NCI-H146 treated with DMSO at 0.1 percent for 48 hours (cell line): Measurements from ENCODE around the gene NTRK3.

ENCODE experiments used
- DNase-seq: peaks from one replicate; lab custom pipeline; 2025; ENCODE audit not compliant: unreplicated experiment; lab: John Stamatoyannopoulos, UW

NTRK3 gene

GRCh38 chr15:88006146-88006545, 250.4 kb downstream of the NTRK3 start:
- DNase-seq: no peak

- no peak for DNase-seq
Observed at GRCh38 chr15:88004399-88004798, 252.1 kb downstream of the NTRK3 start.

GRCh38 chr15:88003541-88004327, 252.8 kb downstream of the NTRK3 start:
- DNase-seq: no peak

DNA sequence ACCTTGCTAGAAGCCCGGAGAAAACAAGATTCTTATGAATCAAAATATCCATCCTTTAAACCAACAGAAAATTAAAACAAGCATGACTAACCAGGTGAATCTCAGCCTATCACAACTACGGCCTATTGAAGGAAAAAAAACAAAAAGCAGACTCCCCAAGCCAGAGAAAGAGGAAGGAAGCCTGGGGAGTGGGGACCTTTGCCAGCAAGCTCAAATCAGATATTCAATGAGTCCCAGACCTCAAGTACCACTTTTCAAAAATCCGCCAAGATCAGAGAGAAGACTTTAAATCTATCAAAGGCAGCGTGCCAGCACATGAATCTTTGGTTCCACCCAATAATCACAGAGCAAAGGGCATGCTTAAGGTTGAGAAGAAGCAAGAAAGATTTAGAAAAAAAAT, 253.8 kb downstream of the NTRK3 start:
- no peak for DNase-seq

GRCh38 chr15:87998630-87999029, 257.9 kb downstream of the NTRK3 start:
- DNase-seq: no peak

- no peak for DNase-seq
Observed at GRCh38 chr15:87986776-87987175, 269.8 kb downstream of the NTRK3 start.

GRCh38 chr15:87985451-87985850, 271.1 kb downstream of the NTRK3 start:
- DNase-seq: no peak

DNA sequence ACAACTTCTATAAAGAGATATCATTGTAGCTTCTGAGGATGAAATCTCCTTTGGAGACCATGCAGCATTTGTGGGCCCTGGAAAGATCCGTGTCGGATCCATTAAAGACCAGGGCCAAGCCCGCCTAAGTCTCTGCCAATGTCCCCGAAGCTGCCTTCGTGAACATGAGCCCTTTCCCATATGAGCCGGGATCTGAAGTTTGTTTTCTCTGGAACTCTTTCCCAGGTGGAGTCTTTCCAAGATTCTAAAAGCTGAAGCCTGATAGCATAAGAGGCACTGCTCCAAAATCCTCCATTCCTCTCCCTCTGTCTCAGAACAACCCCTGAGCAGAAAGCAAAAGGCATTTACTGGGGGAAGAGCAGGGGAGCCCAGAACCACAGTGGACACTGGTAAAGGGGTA, 274.6 kb downstream of the NTRK3 start:
- no peak for DNase-seq

DNA sequence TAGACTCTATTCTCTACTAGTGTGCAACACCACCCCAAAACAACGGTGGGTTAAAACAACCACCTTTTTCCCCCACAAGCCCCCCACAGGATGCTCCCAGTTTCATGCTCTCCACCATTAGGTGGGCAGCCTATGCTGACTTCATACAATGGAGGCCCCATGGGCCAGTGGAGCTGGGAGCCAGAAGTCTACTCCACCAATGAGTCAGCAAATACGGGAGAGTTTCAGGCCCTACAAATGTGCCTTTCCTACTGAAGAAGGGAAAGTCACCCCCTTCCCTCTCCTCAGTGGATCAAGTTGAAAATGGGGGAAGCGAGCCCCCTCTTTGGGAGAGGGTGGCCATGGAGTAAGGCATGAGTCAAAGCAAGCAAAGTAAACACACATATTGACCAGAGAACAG, 278.6 kb downstream of the NTRK3 start:
- DNase-seq: no peak

- DNase-seq: no peak
Observed at GRCh38 chr15:87976552-87976951, 280.0 kb downstream of the NTRK3 start.

GRCh38 chr15:87973501-87974215, 282.9 kb downstream of the NTRK3 start:
- no peak for DNase-seq

- no peak for DNase-seq
Observed at GRCh38 chr15:87971076-87971475, 285.5 kb downstream of the NTRK3 start.

DNA sequence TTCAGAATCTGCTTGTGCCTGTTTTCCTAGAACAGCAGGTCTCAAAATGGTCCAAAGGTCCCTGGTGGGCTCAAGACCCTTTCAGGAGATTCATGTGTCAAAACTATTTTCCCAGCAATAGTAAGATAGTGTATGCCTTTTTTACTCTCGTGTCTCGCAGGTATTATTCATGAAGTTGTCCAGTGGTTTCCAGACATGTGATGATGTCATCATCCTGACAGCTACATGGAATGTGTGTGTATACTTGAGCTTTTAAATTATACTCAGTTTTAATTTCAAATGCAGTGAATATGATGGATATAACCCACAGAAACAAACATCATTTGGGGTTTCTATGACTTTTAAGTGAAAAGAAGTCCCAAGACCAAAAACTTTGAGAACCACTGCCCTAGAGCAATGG, 288.6 kb downstream of the NTRK3 start:
- no peak for DNase-seq

- no peak for DNase-seq
Observed at GRCh38 chr15:87965304-87965703, 291.2 kb downstream of the NTRK3 start.

GRCh38 chr15:87962428-87962827, 294.1 kb downstream of the NTRK3 start:
- no peak for DNase-seq

GRCh38 chr15:87961851-87962420, 294.6 kb downstream of the NTRK3 start:
- no peak for DNase-seq

- no peak for DNase-seq
Observed at GRCh38 chr15:87959662-87960061, 296.9 kb downstream of the NTRK3 start.

DNA sequence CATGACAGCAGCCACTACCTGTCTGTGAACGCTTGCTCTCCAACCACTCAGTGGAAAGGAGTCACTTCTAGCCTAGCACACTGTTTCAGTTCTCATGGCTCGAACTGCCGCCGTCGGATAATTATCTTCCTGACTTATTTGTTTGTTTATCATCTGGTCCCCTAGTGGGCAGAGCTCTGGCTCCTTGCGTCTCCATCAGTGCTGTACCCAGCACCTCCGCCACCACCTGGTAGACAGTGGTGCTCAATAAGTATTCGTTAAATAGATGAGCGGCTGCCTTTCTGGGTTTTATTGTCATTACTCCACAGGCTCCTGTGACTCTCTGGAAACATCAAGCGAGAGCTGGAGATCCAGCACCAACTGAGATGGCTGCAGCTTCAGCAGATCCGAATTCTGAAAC, 297.5 kb downstream of the NTRK3 start:
- no peak for DNase-seq

DNA sequence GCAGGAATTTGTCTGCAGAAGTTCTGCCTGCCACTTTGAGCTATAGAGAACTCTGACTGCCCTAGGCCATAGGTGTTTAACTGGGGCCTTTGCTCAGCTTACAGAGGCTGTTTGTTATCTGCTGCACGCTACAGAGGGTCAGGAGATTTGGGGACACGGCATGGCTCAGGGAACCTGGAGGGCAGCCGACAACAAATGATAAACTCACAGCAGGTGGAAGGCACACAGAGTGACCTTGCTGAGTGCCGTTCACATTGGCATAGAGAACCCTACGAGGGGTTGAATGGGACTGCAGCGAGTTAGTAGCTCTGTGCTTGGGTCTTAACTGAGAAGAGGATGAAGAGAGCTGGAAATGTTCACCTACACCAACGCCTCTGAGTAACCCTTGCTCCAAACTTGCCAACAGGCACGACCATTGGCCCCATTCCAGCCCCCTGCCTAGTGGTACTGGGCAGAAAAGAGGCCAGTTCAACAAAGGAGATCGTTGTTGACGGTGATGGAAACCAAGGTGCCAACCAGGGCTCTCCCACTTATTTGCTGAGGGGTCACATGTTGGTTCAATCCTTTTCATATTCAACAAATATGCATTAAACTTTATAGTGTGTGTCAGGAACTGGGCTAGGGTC, 301.1 kb downstream of the NTRK3 start:
- no peak for DNase-seq

GRCh38 chr15:87954793-87955192, 301.7 kb downstream of the NTRK3 start:
- DNase-seq: no peak

DNA sequence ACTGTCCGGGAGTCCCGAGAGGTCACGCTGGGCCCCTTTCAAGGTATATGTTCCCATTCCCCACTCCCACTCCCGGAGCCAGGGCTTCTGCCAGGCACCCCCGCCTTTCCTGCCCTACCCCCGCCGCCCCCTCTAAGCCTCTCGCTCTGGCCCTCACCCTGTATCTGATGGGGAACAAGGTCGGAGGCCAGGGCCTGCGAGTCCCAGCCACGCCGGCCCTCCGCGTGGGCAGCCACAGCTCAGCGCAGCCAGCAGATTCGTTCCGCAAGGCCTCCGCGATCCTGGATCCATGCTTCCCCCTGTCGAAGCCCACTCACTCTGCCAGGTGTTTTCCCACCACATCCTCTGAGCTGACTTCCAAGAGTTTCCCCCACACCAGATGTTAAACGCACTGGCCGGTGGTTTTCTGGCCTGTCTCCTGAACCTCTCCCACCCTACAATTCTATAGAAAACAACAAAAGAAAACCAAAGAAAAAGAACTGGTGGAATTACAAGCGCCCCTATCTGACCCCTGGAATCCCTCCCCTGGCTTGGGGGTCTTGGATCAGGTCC, 303.7 kb downstream of the NTRK3 start:
- DNase-seq: no peak
